22Rv1 (cell line): ENCODE measurements around the gene ADAMTSL2.

Experiments used
- H3K27ac ChIP-seq: fragments of 450-650 bp; 2 replicates; pipeline ENCODE4 v1.5.1; 2017
- CTCF ChIP-seq: fragments of 450-650 bp; IDR thresholded peaks from 2 replicates; pipeline ENCODE4 v1.5.1; 2017; ENCODE audit warnings: mild to moderate bottlenecking
- ZFX ChIP-seq: fragments of 450-650 bp; IDR thresholded peaks from 2 replicates; pipeline ENCODE4 v1.6.1; 2017; ENCODE audit warnings: antibody characterized with exemption, borderline replicate concordance

Gene ADAMTSL2

GRCh38 chr9:133490865-133491655 is 43.4 kb upstream of the ADAMTSL2 start:
- no peak overlapping the region for H3K27ac ChIP-seq
- TF ChIP-seq ZFX (no peak), CTCF (no peak)

- H3K27ac ChIP-seq: no peak overlapping the region
- TF ChIP-seq CTCF (no peak), ZFX (no peak)
These were observed 42.9 kb upstream of the ADAMTSL2 start for GRCh38 chr9:133491656-133491925.

- TF ChIP-seq CTCF: no peak
- TF ChIP-seq ZFX: no peak
- no peak overlapping the region for H3K27ac ChIP-seq
These were observed 42.2 kb upstream of the ADAMTSL2 start for GRCh38 chr9:133492061-133493021.

- no peak overlapping the region for H3K27ac ChIP-seq
These were observed 41.1 kb upstream of the ADAMTSL2 start for GRCh38 chr9:133493428-133493827.

GRCh38 chr9:133493845-133494540 is 40.5 kb upstream of the ADAMTSL2 start:
- H3K27ac ChIP-seq: no peak overlapping the region
- TF ChIP-seq ZFX: no peak
- no peak for TF ChIP-seq CTCF

More at GRCh38 chr9:133493428-133493827, 41.1 kb upstream of the ADAMTSL2 start:
- TF ChIP-seq ZFX: no peak
- no peak for TF ChIP-seq CTCF

- H3K27ac ChIP-seq: no peak overlapping the region
- TF ChIP-seq CTCF (no peak), ZFX (no peak)
These were observed 39.7 kb upstream of the ADAMTSL2 start for GRCh38 chr9:133494636-133495326.
